ENCODE data around the gene ACSF3. TPM values are rescaled to one million over a fixed set of nuclear protein-coding genes. Genes with fewer than 3 reads are reported as not detected.
"Not testable (repeated sequence)": the region's sequence is repeated elsewhere in the genome, so short reads cannot be mapped to it uniquely, and the experiment has no call there.

Gene ACSF3
- total RNA-seq, 1 donor from 2014 or later: 25.5 TPM

DNA sequence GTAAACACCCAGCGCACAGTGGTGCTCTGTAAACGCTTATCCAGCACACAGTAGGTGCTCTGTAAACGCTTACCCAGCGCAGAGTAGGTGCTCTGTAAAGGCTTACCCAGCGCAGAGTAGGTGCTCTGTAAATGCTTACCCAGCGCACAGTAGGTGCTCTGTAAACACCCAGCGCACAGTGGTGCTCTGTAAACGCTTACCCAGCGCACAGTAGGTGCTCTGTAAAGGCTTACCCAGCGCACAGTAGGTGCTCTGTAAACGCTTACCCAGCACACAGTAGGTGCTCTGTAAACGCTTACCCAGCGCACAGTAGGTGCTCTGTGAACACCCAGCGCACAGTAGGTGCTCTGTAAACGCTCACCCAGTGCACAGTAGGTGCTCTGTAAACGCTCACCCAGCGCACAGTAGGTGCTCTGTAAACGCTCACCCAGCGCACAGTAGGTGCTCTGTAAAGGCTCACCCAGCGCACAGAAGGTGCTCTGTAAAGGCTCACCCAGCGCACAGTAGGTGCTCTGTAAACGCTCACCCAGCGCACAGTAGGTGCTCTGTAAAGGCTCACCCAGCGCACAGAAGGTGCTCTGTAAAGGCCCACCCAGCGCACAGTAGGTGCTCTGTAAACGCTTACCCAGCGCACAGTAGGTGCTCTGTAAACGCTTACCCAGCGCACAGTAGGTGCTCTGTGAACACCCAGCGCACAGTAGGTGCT lies 92.4 kb downstream of the ACSF3 start:
- not testable (repeated sequence) for DNase-seq (ENCODE audit: low spot score); ATAC-seq

DNA sequence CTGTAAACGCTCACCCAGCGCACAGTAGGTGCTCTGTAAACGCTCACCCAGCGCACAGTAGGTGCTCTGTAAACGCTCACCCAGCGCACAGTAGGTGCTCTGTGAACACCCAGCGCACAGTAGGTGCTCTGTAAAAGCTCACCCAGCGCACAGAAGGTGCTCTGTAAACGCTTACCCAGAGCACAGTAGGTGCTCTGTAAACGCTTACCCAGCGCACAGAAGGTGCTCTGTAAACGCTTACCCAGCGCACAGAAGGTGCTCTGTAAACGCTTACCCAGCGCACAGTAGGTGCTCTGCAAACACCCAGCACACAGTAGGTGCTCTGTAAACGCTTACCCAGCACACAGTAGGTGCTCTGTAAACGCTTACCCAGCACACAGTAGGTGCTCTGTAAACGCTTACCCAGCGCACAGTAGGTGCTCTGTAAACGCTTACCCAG lies 93.0 kb downstream of the ACSF3 start:
- DNase-seq (ENCODE audit: low spot score): not testable (repeated sequence)

DNA sequence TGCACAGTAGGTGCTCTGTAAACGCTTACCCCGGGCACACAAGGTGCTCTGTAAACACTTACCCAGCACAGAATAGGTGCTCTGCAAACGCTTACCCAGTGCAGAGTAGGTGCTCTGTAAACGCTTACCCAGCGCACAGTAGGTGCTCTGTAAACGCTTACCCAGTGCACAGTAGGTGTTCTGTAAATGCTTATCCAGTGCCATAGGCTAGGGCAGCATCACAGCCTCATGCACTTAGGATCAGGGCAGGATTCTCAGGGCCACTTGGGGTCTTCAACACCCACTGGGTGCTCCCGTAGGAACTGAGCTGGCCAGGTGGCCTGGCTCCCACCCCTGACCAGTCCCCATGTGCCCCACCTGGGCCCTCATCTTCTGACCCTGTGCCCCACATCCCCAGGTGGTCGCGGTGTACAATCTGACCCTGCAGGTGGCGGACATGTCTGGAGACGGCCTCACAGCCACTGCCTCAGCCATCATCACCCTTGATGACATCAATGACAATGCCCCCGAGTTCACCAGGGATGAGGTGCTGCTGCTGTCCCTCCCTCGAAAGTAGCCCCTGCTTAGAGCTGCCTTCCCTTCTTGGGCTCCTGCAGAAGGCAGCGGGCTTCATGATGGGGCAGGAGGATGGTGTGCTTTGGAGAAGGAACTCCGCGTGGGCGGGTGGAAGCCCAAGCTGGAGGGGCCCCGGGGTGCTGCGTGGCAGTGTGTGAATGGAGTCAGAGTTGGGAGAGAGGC lies 93.5 kb downstream of the ACSF3 start:
- ATAC-seq (peak; percentile 49), DNase-seq (ENCODE audit: low spot score) (no peak)

More for the DNA sequence above, 93.0 kb downstream of the ACSF3 start:
- not testable (repeated sequence) for ATAC-seq

DNA sequence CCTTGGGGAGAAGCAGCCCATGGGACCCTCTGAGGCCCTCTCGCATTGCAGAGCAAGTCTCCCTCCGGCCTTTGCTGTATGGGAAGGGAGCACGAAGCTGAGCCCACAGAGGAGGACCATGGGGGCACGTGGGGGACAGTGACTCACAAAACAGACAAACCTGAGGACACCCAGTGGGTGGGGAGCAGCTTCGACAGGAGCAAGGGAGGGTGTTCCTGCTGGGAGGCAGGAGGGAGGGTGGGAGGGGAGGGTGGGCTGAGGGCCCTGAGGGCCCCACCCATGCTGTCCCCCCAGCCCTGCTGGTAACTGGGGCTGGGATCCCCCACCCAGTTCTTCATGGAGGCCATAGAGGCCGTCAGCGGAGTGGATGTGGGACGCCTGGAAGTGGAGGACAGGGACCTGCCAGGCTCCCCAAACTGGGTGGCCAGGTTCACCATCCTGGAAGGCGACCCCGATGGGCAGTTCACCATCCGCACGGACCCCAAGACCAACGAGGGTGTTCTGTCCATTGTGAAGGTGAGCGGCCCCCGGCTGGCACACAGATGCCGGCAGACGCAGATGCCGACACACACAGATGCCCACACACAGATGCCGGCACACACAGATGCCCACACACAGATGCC lies 94.2 kb downstream of the ACSF3 start:
- DNase-seq (ENCODE audit: low spot score) (no peak), ATAC-seq (peak; percentile 9)

DNA sequence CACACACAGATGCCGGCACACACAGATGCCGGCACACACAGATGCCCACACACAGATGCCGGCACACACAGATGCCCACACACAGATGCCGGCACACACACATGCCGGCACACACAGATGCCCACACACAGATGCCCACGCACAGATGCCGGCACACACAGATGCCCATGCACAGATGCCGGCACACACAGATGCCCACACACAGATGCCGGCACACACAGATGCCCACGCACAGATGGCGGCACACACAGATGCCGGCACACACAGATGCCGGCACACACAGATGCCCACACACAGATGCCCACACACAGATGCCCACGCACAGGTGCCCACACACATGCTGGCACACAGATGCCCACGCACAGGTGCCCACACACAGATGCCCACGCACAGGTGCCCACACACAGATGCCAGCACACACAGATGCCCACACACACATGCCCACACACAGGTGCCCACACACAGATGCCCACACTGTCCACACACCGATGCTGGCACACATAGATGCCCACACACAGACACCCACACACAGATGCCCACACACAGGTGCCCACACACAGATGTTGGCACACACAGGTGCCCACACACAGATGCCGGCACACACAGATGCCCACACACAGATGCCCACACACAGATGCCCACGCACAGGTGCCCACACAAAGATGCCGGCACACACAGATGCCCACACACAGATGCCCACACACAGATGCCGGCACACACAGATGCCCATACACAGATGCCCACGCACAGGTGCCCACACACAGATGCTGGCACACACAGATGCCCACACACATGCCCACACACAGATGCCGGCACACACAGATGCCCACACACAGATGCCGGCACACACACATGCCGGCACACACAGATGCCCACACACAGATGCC lies 95.1 kb downstream of the ACSF3 start:
- not testable (repeated sequence) for DNase-seq (ENCODE audit: low spot score); ATAC-seq

DNA sequence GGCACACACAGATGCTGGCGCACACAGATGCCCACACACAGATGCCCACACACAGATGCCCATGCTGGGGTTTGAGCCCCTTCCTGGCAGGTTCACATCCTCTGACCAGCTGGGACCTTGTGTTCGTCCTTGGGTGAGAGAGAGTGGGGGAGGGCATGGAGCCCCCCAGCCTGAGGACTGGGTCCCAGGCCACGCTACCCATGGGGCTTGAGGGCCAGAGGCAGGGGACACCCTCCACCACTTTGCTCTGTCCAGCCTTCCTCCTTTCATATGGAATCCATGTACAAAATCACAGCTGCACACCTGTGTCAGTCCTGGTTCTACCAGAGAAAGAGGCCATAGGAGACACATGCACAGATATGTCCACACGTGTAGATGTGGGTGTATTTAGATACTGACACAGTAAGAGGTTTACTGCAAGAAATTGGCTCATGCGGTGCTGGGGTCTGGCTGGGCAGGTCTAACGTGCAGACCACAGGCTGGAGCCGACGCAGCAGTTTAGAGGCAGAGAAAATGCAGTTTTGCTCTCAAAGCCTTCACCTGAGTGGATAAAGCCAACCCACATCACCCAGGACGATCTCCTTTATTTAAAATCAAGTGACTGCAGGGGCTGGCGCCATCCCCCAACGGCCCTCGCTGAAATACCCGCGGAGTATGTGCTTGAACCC lies 95.8 kb downstream of the ACSF3 start:
- ATAC-seq (no peak), DNase-seq (ENCODE audit: low spot score) (no peak)

DNA sequence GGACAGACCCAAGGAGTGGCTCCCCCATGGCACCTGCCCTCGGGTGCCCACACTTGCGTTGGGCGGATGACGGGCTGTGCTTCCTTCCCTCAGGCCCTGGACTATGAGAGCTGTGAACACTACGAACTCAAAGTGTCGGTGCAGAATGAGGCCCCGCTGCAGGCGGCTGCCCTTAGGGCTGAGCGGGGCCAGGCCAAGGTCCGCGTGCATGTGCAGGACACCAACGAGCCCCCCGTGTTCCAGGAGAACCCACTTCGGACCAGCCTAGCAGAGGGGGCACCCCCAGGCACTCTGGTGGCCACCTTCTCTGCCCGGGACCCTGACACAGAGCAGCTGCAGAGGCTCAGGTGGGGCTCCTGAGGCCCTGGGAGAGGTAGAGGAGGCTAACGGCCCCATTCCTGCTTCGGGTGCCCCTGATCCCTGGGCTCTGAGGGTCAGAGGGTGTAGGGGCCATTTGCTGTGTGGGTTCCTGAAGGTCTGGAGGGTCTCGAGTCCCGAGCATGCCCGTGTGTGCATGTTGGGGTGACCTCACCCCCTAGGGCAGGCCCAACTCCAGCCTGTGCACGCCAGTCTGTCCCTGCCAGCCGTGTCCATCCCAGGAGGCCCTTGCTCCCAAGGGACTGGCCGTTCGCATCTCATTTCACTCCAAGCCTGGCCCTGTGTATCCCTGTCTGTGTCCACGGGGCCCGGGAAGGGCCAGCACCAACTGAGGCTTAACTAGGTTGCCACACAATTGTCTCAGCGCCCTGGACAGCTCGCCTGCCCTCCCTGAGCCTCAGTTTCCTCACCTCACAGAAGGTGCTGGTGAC lies 96.7 kb downstream of the ACSF3 start:
- DNase-seq (ENCODE audit: low spot score) (no peak), ATAC-seq (no peak)

DNA sequence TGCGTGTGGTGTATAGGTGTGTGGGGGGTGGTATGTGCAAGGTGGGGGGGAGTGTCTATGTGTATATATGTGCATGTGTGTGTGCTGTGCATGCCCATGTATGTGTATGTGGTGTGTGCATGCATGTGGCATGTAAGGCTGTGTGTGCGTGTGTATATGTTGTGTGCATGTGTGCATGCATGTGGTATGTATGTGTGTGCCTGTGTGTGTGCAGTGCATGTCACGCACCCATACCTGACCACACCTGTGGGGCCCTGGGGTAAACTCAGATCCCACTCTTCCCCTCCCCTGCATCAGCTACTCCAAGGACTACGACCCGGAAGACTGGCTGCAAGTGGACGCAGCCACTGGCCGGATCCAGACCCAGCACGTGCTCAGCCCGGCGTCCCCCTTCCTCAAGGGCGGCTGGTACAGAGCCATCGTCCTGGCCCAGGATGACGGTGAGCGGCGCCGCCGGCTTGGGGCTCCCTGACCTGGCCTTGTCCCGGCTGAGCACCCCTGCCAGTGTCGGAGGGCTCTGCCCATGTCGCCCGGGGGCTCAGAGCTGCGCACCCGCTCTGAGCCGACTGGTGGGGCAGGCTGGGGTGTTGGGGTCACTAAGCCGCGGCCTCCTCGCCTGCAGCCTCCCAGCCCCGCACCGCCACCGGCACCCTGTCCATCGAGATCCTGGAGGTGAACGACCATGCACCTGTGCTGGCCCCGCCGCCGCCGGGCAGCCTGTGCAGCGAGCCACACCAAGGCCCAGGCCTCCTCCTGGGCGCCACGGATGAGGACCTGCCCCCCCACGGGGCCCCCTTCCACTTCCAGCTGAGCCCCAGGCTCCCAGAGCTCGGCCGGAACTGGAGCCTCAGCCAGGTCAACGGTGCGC lies 97.6 kb downstream of the ACSF3 start:
- DNase-seq (ENCODE audit: low spot score) (no peak), ATAC-seq (no peak)

DNA sequence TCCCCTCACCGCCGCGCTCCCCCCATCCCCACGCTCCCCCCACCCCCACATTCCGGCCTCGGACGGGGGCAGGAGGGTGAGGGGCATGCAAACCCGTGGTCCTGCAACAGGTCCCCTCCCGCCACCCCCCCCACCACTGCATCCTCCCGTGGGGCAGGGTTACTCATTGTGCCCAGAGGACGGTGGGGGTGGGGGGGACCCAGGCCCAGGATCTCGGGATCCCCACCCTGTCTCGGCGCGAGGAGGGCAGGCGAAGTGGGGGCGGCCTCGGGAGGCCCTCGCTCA lies 98.2 kb downstream of the ACSF3 start:
- no peak for DNase-seq (ENCODE audit: low spot score)
- ATAC-seq: no peak

DNA sequence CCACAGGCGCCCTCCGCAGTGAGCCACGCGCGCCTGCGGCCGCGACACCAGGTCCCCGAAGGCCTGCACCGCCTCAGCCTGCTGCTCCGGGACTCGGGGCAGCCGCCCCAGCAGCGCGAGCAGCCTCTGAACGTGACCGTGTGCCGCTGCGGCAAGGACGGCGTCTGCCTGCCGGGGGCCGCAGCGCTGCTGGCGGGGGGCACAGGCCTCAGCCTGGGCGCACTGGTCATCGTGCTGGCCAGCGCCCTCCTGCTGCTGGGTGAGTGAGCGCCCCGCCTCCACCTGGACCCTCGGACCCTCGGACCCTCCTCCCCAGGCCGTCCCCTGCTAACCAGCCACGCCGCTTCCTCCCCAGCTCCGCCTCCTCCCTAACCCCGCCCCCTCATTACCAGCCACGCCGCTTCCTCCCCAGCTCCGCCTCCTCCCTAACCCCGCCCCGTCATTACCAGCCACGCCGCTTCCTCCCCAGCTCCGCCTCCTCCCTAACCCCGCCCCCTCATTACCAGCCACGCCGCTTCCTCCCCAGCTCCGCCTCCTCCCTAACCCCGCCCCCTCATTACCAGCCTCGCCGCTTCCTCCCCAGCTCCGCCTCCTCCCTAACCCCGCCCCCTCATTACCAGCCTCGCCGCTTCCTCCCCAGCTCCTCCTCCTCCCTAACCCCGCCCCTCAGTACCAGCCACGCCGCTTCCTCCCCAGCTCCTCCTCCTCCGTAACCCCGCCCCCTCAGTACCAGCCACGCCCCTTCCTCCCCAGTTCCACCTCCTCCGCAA lies 98.7 kb downstream of the ACSF3 start:
- not testable (repeated sequence) for DNase-seq (ENCODE audit: low spot score)
- ATAC-seq: peak; percentile 27

DNA sequence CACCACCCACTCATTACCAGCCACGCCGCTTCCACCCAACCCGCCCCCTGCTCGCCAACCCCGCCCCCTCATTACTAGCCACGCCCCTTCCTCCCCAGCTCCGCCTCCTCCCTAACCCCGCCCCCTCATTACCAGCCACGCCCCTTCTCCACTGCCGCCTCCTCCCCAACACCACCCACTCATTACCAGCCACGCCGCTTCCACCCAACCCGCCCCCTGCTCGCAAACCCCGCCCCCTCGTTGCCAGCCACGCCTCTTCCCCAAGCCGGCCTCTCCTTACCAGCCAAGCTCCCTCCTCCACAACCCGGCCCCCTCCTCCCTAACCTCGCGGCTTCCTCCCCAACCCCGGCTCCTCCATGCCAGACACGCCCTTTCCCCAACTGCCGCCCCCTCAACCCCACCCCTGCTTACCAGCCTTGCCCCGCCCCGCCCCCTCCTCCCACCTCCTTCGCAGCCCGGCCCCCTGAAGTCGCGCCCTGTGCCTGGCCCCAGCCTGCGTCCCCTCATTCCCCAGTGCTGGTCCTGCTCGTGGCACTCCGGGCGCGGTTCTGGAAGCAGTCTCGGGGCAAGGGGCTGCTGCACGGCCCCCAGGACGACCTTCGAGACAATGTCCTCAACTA lies 99.4 kb downstream of the ACSF3 start:
- ATAC-seq (peak; percentile 19), DNase-seq (ENCODE audit: low spot score) (no peak)

DNA sequence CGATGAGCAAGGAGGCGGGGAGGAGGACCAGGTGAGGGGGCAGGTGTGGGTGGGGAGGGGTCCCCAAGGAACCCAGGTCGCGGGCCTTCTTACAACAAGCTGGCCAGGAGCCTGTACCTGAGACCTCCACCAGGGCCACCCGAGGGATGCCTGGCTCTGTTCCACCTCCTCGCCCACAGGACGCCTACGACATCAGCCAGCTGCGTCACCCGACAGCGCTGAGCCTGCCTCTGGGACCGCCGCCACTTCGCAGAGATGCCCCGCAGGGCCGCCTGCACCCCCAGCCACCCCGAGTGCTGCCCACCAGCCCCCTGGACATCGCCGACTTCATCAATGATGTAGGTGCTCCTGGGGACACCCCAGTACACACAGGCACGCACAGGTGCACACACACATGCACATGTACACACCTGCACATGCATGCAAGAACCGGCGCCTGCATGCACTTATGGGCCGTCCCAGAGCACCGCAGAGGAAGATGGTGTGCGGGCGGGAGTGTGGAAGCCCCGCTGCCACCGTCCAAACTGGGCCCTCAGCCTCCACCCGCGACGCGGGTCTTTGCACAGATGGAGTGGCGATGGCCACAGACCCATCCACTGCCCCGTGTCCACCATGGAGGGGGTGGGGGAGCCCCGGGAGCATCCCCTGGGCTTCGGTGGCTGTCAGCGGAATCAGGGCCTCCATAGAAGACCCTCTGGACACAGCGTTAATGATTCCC lies 100.1 kb downstream of the ACSF3 start:
- ATAC-seq (no peak), DNase-seq (ENCODE audit: low spot score) (no peak)

DNA sequence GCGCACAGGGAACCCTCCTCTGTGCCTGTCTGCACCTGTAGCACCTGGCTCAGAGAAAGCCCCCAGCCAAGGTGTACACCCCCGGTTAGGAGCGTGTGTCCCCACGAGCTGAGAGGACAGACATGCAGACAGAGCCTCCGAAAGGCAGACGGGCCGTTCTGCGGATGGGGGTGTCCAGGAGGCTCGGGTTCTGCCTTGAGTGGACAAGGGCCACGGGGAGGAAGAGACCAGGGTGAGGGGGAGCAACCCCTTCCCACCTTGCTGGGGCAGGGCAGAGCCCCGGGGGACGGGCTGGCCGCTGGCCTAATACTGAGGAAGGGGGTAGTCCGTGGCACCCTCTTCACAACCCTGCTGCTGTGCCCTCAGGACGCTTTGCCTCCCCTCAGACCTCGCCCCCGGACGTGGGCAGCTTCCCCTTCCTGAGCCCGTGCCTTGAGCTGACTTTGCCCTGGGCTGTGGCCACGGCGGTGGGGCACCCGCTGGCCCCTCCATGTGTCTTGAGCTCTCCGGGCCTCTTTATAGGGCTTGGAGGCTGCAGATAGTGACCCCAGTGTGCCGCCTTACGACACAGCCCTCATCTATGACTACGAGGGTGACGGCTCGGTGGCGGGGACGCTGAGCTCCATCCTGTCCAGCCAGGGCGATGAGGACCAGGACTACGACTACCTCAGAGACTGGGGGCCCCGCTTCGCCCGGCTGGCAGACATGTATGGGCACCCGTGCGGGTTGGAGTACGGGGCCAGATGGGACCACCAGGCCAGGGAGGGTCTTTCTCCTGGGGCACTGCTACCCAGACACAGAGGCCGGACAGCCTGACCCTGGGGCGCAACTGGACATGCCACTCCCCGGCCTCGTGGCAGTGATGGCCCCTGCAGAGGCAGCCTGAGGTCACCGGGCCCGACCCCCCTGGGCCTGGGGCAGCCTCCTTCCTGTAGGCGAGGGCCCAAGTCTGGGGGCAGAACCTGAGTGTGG lies 101.0 kb downstream of the ACSF3 start:
- DNase-seq (ENCODE audit: low spot score): no peak

DNA sequence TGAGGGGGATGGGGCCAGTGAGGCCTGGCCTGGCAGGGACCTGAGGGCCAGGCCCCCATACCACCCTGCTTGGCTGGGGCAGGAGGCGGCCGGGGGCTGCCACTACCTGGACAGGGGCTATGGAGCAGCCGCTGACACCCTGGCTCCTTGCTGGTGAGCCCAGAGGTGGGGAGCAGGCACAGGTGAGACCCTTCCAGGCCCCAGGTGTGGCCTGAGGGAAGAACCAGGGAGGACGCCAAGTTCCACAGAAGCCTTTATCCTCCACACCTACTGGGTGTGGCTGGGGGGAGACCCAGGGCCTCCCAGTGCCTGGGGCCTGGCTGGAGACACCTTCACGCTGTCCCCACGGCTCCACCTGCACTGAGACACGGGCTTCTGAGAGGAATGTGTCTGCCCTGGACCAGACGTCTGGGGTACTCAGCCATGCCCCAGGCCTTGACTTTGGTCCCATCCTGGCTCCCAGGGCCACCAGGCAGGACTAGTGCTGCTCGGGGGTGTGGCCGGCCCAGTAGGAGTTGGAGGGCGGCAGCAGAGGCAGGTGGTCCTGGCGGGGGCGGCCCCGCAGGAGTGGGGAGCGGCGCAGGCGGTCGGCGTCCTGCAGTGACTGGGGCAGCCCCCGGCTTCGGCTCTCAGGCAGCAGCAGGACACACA lies 102.0 kb downstream of the ACSF3 start:
- no peak for DNase-seq (ENCODE audit: low spot score)
- ATAC-seq: no peak

More for the DNA sequence above, 101.0 kb downstream of the ACSF3 start:
- no peak for ATAC-seq

DNA sequence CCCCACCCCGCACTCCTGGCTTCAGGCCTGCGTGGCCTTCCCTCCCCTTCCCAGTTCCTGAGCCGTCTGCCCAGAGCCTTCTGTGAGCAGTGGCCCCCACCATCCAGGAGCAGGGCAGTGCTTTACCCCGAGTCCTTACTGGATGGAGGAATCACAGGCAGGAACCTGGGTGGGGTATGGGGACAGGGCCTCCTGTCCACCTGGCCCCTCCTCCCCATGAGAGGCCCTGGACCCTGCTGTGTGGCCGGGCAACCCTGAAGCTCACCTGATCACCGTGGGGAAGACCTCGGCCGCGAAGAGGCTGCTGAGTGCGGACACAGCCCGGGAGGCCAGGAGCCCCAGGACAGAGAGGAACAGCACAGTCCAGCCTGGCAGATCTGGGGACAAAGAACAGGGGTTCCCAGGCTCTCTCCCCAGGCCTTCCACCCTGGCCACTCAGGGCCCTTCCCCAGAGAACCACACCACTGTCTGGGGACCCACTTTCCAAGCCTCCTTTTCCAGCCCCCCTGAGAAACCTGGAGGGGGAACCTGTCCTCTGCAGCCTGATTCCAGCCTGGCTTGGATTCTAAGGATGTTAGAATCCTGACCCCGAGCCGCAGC lies 103.5 kb downstream of the ACSF3 start:
- DNase-seq (ENCODE audit: low spot score): no peak

More for the DNA sequence above, 103.5 kb downstream of the ACSF3 start:
- no peak for ATAC-seq
